GM18508 (cell line): ENCODE results near the gene CPXM2.

Experiments
- ATAC-seq: cut with Tn5 transposase; IDR thresholded peaks from one replicate; pipeline ENCODE4 v1.9.1; 2021; ENCODE audit warnings: moderate number of reproducible peaks; ENCODE audit not compliant: insufficient read depth, unreplicated experiment

Gene CPXM2

DNA sequence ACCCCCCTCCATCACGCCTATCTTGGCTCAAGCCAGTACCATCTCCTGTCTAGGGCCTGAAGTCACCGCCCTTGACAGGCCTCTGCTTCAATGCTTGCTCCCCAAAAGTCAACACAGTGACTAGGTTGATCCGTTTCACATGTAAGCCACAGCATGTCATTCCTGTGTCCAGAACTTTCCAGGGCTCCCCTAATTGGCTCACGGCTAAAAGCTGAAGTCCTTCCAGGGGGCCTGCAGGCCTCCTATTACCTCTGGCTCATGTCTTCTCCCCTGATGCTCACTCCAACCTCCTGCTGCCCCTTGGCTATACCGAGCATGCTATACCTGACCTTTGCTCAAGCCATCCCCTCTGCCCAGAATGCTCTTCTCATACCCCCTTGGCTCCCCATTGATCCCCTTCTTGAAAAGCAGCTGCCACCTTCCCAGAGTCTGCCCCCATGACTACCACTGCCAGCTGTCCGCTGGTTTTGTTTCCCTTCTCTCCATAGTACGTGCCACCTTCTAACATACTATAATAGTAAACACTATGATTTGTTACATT, 39.1 kb downstream of the CPXM2 start:
- no peak for ATAC-seq

DNA sequence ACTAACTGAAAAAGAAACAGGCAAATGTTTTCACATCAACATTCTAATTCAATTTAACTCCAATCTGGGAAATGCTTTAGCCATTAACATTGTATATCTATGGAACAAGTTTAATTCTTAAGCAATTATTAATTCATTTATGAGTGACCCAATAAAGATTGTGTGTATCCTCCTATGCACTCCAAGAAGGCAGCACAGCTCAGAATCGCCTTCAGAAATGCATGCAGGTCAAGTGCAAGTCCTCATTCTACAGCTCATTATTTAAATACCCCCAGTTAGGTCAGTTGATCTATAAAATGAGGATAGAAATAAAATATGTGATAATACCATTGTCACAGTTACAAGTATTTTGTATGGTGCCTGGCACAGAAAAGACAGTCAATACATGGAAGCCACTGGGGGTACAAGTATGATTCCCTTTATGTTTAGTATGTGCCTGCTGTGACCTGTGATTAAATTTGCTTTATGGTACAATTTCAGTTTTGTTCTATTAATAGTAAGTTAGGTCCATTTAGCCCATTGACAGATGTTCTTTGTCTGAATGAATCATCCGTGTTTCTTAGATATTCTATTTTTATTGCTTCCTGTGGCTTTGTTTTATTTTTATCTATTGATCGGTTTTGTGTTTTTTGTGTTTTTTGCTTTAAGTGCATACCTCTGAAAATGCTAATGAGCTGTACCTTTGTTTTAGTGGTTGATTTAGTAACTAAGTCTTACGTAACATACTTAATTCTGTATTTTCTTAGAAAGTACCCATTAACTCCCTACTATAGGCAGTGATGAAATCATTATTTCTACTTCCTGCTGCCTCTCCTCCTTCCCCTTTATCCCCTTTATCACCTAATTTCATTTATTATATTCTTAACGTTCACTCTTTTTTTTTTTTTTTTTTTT, 42.8 kb downstream of the CPXM2 start:
- peak; percentile 68 for ATAC-seq

DNA sequence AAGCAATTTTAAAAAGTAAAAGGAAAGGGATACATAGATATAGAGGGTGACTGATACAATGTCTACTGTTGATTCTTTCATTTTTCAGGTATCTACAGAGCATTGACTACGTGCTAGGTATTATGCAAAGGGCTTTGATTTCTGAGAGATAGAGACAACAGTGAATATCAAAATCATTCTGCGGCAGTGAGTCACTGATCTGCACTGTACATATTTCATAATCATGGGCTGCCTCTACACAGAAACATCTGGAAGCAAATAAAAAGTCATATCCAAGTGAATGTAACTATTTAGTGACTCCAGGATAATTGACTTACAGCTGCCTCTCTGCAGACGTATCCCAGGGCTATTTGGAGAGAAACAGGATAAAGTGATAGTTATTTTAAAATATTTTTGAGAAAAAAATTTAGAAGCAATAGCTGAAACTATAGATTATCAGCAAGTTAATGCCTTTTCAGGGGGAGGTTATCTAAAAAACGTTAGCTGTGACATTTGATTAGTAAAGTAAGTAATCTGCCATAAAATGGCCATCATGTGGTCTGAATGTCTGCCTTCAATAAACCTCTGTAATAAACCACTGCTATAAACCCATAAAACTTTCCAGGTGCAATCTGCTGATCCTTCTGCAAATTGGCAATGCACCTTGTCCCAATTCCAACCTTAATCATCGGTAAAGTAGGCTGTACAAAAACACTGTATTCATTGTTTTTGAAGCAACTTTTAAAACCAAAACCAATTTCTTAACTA, 43.7 kb downstream of the CPXM2 start:
- ATAC-seq, result no peak

DNA sequence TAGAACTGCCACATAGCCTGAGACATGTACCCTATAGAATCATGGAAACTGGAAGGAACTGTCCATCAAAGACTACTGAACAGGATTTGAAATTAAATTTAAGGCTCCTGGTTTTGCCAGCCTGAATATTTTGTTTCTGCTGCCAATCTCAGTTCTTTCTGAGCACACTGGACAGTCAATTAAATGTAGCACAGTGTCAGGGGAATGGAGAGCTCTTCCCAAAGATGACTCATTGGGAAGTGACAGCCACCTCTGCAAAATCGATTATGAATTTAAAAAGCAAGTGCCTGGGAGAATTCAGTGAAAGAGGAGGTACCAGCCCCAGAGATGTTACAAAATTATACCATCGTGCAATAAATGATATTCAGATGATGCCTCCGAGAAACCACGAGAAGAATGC, 47.8 kb downstream of the CPXM2 start:
- ATAC-seq, result no peak

DNA sequence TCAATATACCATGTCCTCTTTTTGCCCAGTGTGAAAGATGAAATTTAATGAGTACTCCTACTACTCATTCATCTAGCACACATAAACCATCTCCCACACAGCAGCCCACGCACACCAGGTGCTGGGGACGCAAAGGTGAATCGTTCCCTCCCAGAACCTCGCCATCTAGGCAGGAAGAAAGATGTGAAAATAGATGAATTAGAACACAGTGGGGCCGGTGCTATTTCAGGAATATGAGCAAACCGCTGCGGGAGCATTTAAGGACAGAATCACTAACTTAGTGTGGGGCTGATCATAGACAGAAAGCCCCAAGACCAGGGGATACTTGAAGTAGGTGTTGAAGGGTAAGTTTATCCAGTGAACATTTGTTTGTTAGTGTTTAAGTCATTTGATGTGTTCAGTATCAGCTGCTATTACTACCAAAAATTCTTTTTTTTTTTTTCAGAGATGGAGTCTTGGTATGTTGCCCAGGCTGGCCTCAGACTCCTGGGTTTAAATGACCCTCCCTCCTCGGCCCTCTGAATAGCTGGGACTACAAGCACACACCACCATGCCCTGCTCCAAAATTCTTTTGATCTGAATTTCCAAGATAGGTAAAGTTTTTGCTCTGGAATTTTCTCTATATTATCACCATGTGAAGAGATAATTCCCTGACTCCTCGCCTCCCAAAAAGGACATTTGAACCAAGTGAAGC, 48.8 kb downstream of the CPXM2 start:
- no peak for ATAC-seq

DNA sequence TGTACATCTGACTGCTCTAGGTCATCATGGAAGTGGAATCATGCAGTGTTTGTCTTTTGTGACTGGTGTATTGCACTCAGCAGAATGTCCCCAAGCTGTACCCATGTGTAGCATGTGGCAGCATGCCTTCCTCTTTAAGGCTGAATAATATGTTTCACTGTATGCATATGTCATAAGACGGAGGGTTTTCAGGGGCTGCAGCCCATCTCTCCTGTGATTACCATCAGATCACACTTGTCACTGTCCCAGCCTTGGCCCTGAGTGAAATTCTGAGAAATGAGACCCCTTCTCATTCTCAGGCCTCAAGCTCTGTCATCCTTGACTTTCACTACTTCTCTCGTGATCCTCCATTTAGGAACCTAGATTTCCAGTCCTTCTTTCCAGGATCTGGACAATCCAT, 50.0 kb downstream of the CPXM2 start:
- no peak for ATAC-seq

DNA sequence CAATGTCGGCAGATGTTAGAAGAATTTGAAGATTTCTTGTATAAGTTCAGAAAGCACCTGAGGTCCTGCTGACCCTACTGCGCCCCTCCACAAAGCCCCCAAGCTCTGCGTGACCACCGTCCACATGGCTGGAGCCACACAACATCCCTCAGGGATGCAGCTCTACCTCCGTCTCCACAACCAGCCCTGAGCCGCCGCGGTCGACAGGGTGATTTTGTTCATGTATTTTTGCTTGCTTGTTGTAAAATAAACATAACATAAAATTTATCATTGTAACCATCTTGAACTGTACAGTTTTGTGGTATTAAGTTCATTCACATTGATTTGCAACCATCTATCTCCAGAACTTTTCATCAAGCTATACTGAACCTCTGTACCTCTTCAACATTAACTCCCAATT, 50.5 kb downstream of the CPXM2 start:
- ATAC-seq, result no peak

DNA sequence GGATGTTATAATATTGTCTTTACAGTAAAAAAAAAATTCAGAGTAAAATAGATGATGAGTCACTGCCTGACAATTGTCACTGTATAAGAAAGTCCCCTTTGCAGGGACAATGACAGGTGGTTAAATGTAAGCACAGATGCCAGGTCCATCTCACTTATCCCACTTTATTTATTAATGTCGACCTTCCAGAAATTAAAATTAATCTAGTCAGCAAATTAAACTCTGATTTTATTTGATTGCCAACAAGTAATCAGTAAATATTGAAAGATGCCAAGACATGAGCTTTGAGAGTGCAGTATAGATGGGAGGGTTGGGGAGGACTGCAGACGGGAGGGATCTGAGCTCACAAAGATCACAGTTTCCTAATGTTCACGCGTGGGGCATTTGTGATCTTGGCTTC, 50.9 kb downstream of the CPXM2 start:
- no peak for ATAC-seq

DNA sequence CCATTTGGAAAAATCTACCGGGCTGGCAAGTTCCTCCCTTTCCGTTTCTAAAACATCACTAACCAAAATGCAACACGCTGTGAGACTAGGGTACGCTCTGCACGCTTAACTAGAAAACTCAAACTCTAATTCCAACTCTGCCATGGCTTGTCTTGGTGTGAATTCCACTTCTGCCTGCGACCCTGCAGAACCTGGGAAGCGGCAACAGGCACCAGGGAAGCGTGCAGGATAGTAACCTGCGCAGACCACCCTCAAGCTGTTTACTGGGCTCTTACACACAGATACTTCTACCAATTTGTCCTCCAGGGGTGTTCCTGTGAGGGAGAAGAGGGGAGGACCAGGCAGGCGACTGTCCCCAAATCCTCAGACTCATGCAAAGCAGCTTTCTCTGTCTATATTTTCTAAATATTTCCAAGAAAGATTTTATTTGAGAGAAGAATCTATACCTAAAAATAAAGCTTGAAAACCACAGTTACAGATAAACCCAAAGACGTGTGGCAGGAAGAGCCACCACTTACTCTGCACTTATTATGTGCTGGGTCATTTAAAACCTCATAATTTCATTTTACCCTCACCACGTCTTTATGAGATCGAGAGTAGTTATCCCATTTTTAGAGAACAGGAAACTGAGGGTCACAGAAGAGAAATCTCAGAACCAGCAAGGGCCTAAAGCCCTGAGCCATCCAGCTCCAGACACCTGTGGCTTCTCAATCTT, 52.9 kb downstream of the CPXM2 start:
- no peak for ATAC-seq

DNA sequence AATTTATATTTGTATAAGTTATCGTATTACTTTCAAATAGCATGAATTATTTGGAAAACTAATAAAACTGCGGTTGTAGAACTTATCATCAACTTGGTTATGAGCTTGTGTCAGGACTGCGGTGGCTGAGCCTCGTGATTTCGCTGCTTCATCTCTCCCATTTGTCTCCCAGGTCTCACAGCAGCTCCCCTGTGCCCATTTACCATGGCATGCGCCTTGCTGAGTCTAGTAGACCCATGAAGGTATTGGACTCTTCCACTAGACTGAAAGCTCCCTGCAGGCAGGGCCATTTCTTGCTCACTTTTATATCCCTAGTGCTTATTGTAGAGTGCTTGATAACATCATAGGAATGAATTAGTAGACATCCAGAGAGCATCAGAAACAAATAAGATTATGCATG, 53.9 kb downstream of the CPXM2 start:
- ATAC-seq, result no peak

DNA sequence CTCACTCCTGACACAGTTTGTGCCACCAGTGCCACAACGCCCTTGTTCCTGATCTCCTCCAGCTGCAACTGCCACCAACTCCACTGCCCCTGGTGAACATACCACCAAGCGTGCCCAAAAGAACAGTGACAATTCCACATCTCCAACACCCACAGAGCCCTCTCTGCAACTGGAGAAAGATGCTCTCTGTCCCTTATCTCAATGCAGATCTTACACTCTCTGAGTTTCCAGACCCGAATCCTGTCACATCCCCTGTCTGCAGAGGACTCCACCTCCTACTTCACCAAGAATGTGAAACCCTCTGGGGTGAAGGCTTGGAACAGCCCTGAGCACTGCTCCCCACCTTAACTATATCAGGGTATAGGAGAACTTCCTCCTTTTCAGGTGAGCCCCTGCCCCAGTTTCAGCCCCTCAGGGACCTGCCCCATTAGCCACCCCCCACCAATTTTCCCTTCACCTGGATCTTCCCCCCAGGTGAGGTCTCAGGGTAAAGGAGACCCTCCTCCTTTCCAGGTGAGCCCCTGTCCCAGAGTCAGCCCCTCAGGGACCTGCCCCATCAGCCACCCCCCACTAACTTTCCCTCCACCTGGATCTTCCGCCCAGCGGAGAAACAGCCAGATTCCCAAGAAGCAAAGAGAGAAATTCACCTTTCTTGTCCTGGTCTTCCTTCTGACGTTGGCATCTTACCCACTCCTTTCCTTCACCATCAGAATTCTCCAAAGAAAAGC, 55.0 kb downstream of the CPXM2 start:
- ATAC-seq, result no peak

DNA sequence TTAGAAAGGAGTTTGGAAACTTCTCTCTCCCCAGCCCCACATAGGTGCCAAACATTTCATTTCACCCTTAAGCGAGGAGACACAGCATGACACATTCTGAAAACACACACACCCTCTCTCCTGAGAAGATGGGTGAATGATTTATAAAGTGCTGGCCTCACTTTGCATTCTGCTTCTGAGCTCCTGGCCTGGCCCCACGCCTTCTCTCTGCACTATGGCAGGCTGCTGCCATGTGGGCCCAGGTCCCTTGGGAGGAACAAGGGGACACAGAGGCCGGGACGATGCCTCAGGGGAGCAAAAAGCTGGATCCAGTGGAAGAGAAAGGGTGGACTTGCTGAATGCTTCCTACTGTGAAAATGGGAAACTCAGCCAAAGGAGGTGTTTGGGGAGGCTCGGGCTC, 56.0 kb downstream of the CPXM2 start:
- peak; percentile 90 for ATAC-seq

DNA sequence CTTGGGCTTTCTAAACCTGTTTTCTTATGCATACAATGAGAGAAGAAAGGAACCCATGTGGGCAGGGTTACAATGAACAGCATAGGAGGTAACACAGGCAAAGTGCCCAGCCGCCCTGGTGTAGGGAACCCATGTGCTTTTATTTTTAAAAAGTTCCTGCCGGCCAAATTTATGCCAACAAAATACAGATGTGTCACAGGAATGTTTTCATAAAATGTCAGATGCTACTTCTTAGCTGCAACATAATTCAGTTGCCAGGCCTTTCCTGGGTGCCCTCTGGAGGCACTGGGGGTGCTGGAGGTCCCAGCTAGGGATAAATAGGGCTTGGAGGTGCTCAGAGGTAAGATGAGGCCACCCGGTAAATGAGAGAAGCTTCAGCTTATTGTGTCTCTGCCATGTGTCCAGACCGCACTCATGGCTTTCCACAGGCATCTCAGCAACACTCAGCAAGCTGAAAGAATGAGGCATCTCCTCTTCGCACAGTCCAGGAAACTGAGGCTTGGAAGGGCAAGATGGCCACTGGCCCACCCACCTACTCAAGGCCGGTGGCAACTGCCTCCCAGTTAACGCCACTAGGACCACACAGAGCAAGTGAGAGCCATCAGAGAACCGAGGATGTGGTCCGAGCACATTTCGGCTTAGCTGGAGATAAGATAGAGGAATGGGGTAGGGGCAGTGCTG, 58.3 kb downstream of the CPXM2 start:
- ATAC-seq, result no peak

DNA sequence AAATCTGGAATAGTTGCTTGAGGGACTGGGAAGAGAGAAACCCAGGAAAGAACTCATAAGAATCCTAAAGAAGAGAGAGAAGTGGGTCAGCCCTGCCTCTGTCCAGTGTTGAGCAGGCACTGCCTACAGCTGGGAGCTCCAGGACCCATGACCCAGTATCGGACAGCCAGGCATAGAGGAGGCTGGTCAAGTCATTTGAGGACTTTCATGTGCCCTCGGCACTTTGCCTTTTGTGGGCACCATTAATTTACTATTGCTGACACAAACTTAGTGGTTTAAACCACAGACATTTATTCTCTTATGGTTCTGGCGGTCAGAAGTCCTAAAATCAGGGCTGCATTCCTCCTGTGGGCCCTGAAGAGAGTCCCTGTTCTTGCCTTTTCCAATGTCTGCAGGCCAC, 60.3 kb downstream of the CPXM2 start:
- ATAC-seq, result no peak

DNA sequence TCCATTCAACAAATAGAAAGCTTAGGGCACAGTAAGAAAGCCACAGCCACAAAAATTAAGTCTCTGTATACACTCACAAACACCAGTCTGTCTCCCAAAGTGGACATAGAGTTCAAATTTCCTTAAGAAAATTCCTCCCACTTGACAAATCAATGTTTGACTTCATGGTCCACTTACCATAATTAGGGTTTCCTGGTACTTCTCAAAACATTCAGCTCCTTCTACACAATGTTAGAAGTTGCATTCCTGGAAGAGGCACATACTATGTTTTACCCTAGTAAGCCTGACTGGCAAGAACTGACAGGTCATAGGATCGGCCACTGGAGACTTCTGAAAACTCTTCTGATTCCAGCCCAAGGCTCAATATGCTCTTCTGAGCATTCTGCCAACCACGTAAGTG, 70.5 kb downstream of the CPXM2 start:
- ATAC-seq, result no peak

DNA sequence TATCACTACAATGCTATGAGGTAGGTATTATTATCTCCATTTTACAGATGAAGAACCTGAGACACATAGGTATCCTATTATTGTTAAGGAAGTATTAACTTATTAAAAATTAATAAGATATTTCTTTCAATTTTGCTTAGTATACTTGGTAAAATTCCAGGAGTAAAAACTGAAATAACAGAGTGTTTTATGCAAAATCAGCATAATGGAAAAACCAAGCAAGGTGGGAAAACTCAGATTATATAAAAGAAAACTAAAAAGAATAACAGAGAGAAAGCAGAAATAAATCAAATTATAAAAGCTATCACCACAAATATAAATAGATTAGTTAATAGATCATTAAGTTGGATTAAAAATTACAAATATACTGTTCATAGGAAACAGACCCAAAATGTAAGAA, 82.0 kb downstream of the CPXM2 start:
- ATAC-seq, result no peak

DNA sequence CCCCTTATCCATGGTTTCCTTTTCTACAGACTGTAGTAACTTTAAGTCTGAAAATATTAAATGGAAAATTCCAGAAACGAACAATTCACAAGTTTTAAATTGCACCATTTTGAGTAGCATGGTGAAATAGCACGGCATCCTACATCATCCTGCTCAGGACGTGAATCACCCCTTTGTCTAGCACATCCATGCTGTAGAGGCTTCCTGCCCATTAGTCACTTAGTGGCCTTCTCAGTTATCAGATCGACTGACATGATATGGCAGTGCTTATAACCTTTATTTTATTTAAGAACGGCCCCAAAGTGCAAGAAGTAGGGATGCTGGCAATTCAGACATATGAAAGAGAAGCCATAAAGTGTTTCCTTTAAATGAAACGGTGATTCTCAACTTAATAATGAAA, 82.7 kb downstream of the CPXM2 start:
- ATAC-seq, result no peak

DNA sequence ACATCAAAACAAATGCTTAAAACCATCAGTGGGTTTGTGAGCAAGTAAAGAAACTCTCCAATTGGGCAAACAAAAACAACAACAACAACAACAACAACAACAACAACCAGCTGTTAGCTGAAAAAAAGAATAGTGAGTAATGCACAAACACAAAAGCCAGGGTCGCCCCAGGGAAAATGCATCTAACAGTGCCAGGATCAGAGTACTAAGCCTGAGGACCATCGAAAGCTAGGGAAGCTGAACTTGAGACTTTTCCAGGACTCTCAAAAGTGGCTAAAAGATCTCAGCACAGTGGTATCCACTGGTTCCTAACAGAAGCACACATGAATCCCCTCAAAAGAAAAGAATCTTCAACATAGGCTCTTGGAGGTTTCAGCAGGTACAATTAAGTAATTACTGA, 83.3 kb downstream of the CPXM2 start:
- ATAC-seq, result no peak

DNA sequence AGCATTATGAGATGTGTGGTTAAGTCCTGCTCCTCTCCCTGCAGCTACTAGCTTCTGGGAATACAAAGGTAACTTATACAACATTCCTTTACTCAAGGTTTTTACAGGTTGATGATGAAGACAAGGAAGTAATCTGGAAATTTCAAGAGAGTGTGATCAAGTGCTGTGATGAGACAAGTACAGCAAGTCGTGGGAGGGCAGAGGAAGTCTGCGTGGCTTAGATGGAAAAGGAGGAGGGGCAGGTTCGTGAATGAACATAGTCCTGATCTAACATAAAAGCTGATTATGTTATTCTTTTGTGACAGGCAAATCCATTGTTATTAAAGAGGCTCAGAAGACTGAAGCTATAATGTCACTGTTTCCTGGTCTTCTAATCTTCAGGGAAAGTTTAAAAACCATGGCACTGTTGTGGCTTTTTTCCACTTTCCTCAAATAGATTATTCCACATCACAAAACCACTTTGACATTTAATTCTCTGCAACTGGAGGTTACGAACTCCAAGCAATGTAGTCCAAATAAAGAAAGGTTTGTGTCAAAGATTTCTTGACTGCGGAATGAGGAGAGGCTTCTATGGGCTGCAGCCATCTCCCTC, 84.1 kb downstream of the CPXM2 start:
- no peak for ATAC-seq
